ENCODE results near the gene FZD2. TPM values are rescaled to one million over a fixed set of nuclear protein-coding genes. Genes with fewer than 3 reads are reported as not detected.

The FZD2 gene
- total and polyA plus RNA-seq, 2 of the 4 experiments (the other 2 are of a cell fraction) = 21.3 to 130 TPM

DNA sequence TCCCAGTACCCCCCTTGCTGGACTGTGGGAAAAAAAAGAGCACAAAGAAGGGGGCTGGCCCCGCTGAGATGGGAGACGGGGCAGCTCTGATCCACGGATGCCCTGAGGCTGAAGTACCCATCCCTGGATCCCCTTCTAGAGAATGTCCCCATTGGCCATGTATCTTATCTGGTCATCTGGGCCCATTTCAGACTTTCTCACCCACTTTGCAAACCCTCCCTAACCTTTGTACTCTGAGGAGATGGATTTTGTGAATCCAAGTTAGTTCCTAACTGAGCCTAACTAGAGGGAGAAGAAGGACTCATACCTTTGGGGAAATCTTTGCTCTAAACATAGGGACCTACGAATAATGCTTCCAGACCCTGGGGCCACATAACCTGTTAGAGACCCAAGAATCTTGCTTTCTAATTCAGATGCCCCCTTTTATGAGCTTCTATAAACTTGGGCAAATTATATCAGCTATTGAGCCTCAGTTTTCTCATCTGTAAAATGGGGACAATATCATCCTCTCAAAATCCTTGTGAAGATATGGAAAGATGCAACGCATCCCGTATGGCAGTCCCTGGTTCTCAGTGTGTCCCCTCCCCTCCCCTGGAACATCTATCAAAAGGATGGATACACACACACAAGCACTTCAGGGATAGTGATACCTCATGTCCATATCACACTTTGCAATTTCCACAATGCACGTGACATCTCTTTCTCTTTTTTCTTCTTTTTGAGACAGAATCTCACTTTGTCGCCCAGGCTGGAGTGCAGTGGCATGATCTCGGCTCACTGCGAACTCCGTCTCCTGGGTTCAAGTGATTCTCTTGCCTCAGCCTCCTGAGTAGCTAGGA is 16.8 kb upstream of the FZD2 start:
- dilution Hi-C loops (cut with HindIII; ENCODE audit: low sequenced_read_pairs, unreplicated experiment) (no loop called here), in situ Hi-C loops (cut with MboI; ENCODE audit: low sequenced_read_pairs) (no loop called here), intact Hi-C loops (cut with micrococcal nuclease) (no loop called here)
- DNase-seq (no peak), ATAC-seq (ENCODE audit: low read depth) (no peak)
- Histone ChIP-seq H2AK5ac (ENCODE audit: low read depth, low read length) (peak overlapping the region; percentile 98), H3K9me1 (ENCODE audit: insufficient read depth, low read length) (peaks cover 33% of the 10 kb centered on the region), H3K27me3 (ENCODE audit: control insufficient read depth, insufficient read depth, low read length) (no peaks in the 10 kb centered on the region), H3K36me3 (ENCODE audit: control insufficient read depth, insufficient read depth, low read length) (no peaks in the 10 kb centered on the region), H3K14ac (replicated peaks; ENCODE audit: low read depth, low read length) (peak overlapping the region; percentile 93), H2BK20ac (ENCODE audit: low read depth, low read length) (peak overlapping the region; percentile 76), H3K4me1 (ENCODE audit: control insufficient read depth, insufficient read depth, low read length) (peaks cover 41% of the 10 kb centered on the region), H4K5ac (ENCODE audit: low read depth, low read length) (peak overlapping the region; percentile 27; the same call in 1 of the 2 replicates), H2BK5ac (ENCODE audit: low read depth, low read length, poor library complexity, severe bottlenecking) (peak overlapping the region; percentile 8), H3K18ac (ENCODE audit: low read depth, low read length) (no peak overlapping the region), H3K9me3 (ENCODE audit: control insufficient read depth, insufficient read depth, low read length) (no peaks in the 10 kb centered on the region), H4K91ac (ENCODE audit: insufficient read depth, low read depth, low read length) (peak overlapping the region; percentile 100), H3K4me2 (ENCODE audit: low read depth, low read length) (no peak overlapping the region), H3K4ac (ENCODE audit: low read depth, low read length) (peak overlapping the region; percentile 100), H3K79me1 (ENCODE audit: low read depth in 1 of 2, low read length in 2 of 2) (peaks cover 10 to 47% of the 10 kb centered on the region in 2 experiments), H2AK9ac (replicated peaks; ENCODE audit: low read depth, low read length, poor library complexity) (peak overlapping the region; percentile 87), H3K27ac (ENCODE audit: insufficient read depth, low read length) (no peak overlapping the region), H2BK120ac (ENCODE audit: low read depth, low read length) (peak overlapping the region; percentile 99), H3K56ac (ENCODE audit: extremely low read depth, insufficient read depth, low read length) (no peak overlapping the region), H3K4me3 (ENCODE audit: insufficient read depth, low read depth, low read length) (no peak overlapping the region), H3K9ac (ENCODE audit: low read depth, low read length) (no peak overlapping the region), H2BK15ac (ENCODE audit: low read depth, low read length) (peak overlapping the region; percentile 100; the same call in 2 of the 3 replicates), H2AFZ (replicated peaks; ENCODE audit: low read length, poor library complexity) (no peak overlapping the region), H4K20me1 (ENCODE audit: insufficient read depth, low read length) (no peaks in the 10 kb centered on the region), H3K23ac (ENCODE audit: low read depth, low read length) (no peak overlapping the region; the same call in 1 of the 2 replicates), H4K8ac (ENCODE audit: low read depth in 2 of 2, low read length in 2 of 2) (no peak overlapping the region)
- CTCF ChIA-PET = no interaction called here
- 90% methylated on average over 2 of the region's 11 CpGs; no CpG with 5 or more reads in 1 of the 2 experiments for WGBS, 2 experiments (ENCODE audit: extremely low coverage in 2 of 2, insufficient read length in 1 of 2)
- POLR2A ChIA-PET (ENCODE audit: unreplicated experiment) = no interaction called here
- no TSS peak for BruUV-seq (replicated peaks)
- no peak for TF ChIP-seq CTCF (conservative IDR thresholded peaks at IDR 0.05; ENCODE audit: low read depth, low read length)
- no peak for TF ChIP-seq ELK1 (IDR thresholded peaks at IDR 0.05; ENCODE audit: borderline replicate concordance, low read depth, low read length)
- no peak for TF ChIP-seq RAD21 (IDR thresholded peaks at IDR 0.05; ENCODE audit: low read length)
- no peak for TF ChIP-seq RCOR1 (IDR thresholded peaks at IDR 0.05; ENCODE audit: insufficient replicate concordance, low read length)
- no peak for TF ChIP-seq CEBPB (IDR thresholded peaks at IDR 0.05; ENCODE audit: low read depth, low read length)
- TF ChIP-seq FOS (IDR thresholded peaks at IDR 0.05; ENCODE audit: low read depth, low read length) = no peak
- no peak for TF ChIP-seq BHLHE40 (IDR thresholded peaks at IDR 0.05; ENCODE audit: low read depth, low read length)
- no peak for TF ChIP-seq CHD1 (IDR thresholded peaks at IDR 0.05; ENCODE audit: low read depth, low read length)
- no peak for TF ChIP-seq MAFK (IDR thresholded peaks at IDR 0.05; ENCODE audit: low read depth, low read length)
